Type B pancreatic cell (in vitro differentiated cells): ENCODE data around the gene SLC36A1. TPM values are rescaled to one million over a fixed set of nuclear protein-coding genes. Genes with fewer than 3 reads are reported as not detected.

Experiments used
- DNase-seq: peaks from one replicate; pipeline ENCODE4 v3.0.0; 2021; ENCODE audit warnings: mixed read lengths; ENCODE audit not compliant: unreplicated experiment; ENCODE audit errors: extremely low spot score
- H3K27ac Mint-ChIP-seq: 2 replicates; pipeline ENCODE4 v1.8.0; 2021; ENCODE audit warnings: mild to moderate bottlenecking, mixed read lengths
- H3K27me3 Mint-ChIP-seq: 2 replicates; pipeline ENCODE4 v1.8.0; 2021; ENCODE audit warnings: mixed read lengths
- H3K36me3 Mint-ChIP-seq: 2 replicates; pipeline ENCODE4 v1.8.0; 2021; ENCODE audit warnings: mixed read lengths
- H3K4me1 Mint-ChIP-seq: one replicate; pipeline ENCODE4 v1.8.0; 2021; ENCODE audit warnings: mixed read lengths; ENCODE audit not compliant: unreplicated experiment
- H3K4me3 Mint-ChIP-seq: 2 replicates; pipeline ENCODE4 v1.8.0; 2021; ENCODE audit warnings: mild to moderate bottlenecking, mixed read lengths
- H3K9me3 Mint-ChIP-seq: 2 replicates; pipeline ENCODE4 v1.8.0; 2021; ENCODE audit warnings: mixed read lengths
- CTCF ChIP-seq: fragments of 200-600 bp; sonication (generic); conservative IDR thresholded peaks from 2 replicates; pipeline ENCODE4 v1.5.0; 2021; ENCODE audit warnings: antibody characterized with exemption, mild to moderate bottlenecking
- total RNA-seq: library from RNA; stranded (reverse); gene quantifications from 2 replicates; pipeline ENCODE4 v1.2.1, GENCODE V29; 2021; ENCODE audit warnings: low replicate concordance

SLC36A1 gene
- total RNA-seq, 1 donor from 2014 or later = 15.5 TPM

GRCh38 chr5:151509836-151510235 is 62.4 kb downstream of the SLC36A1 start:
- Mint-ChIP-seq H3K27me3 (no peaks in the 10 kb centered on the region), H3K9me3 (no peaks in the 10 kb centered on the region), H3K27ac (no peak overlapping the region), H3K4me1 (no peaks in the 10 kb centered on the region), H3K36me3 (no peaks in the 10 kb centered on the region), H3K4me3 (no peak overlapping the region)
- TF ChIP-seq CTCF = no peak
- no peak for DNase-seq

GRCh38 chr5:151517122-151517920 is 69.9 kb downstream of the SLC36A1 start:
- no peak overlapping the region for H3K4me3 Mint-ChIP-seq
- no peaks in the 10 kb centered on the region for H3K9me3 Mint-ChIP-seq
- no peak for TF ChIP-seq CTCF
- peaks cover 2% of the 10 kb centered on the region for H3K27me3 Mint-ChIP-seq
- DNase-seq = no peak
- no peaks in the 10 kb centered on the region for H3K36me3 Mint-ChIP-seq
- H3K4me1 Mint-ChIP-seq = no peaks in the 10 kb centered on the region
- no peak overlapping the region for H3K27ac Mint-ChIP-seq

- Mint-ChIP-seq H3K4me3 (no peak overlapping the region), H3K9me3 (no peaks in the 10 kb centered on the region), H3K27me3 (peaks cover 2% of the 10 kb centered on the region), H3K27ac (no peak overlapping the region), H3K36me3 (no peaks in the 10 kb centered on the region), H3K4me1 (no peaks in the 10 kb centered on the region)
- DNase-seq = no peak
- TF ChIP-seq CTCF = no peak
These were observed 72.9 kb downstream of the SLC36A1 start for GRCh38 chr5:151520294-151520693.

GRCh38 chr5:151522226-151522625 is 74.8 kb downstream of the SLC36A1 start:
- DNase-seq = no peak
- Mint-ChIP-seq H3K9me3 (no peaks in the 10 kb centered on the region), H3K36me3 (no peaks in the 10 kb centered on the region), H3K4me1 (no peaks in the 10 kb centered on the region), H3K27ac (no peak overlapping the region), H3K4me3 (no peak overlapping the region), H3K27me3 (peaks cover 2% of the 10 kb centered on the region)
- no peak for TF ChIP-seq CTCF

GRCh38 chr5:151523335-151523734 is 75.9 kb downstream of the SLC36A1 start:
- no peak for DNase-seq
- H3K27ac Mint-ChIP-seq = no peak overlapping the region
- H3K4me3 Mint-ChIP-seq = no peak overlapping the region

More at GRCh38 chr5:151523335-151523734, 75.9 kb downstream of the SLC36A1 start:
- Mint-ChIP-seq H3K27me3 (peaks cover 2% of the 10 kb centered on the region), H3K9me3 (no peaks in the 10 kb centered on the region), H3K36me3 (no peaks in the 10 kb centered on the region), H3K4me1 (no peaks in the 10 kb centered on the region)
- peak; percentile 72 for TF ChIP-seq CTCF
